Parathyroid adenoma (tissue), 2 donors: Measurements from ENCODE around the gene ROBO1.

ENCODE experiments used
- H2AFZ ChIP-seq: fragments of 300-600 bp; sonication (generic); one replicate; pipeline ENCODE4 v1.7.0; 2017; ENCODE audit warnings: antibody characterized with exemption, mild to moderate bottlenecking
- H3K27ac ChIP-seq: fragments of 300-600 bp; sonication (generic); one replicate; pipeline ENCODE4 v1.7.0; 2017
- H3K27me3 ChIP-seq: fragments of 300-600 bp; sonication (generic); one replicate; pipeline ENCODE4 v1.7.0; 2017; ENCODE audit warnings: low read length; ENCODE audit not compliant: control insufficient read depth, insufficient read depth
- H3K36me3 ChIP-seq: fragments of 300-600 bp; sonication (generic); one replicate; pipeline ENCODE4 v1.7.0; 2017; ENCODE audit warnings: low read length; ENCODE audit not compliant: control insufficient read depth, insufficient read depth
- H3K4me1 ChIP-seq: fragments of 300-600 bp; sonication (generic); one replicate; pipeline ENCODE4 v1.7.0; 2017; ENCODE audit warnings: control low read depth
- H3K4me2 ChIP-seq: fragments of 300-600 bp; sonication (generic); one replicate; pipeline ENCODE4 v1.7.0; 2017; ENCODE audit warnings: low read length
- H3K4me3 ChIP-seq: fragments of 300-600 bp; sonication (generic); one replicate; pipeline ENCODE4 v1.7.0; 2017; ENCODE audit warnings: low read depth, low read length
- H3K79me2 ChIP-seq: fragments of 300-600 bp; sonication (generic); one replicate; pipeline ENCODE4 v1.7.0; 2017; ENCODE audit warnings: control low read depth
- H3K9ac ChIP-seq: fragments of 300-600 bp; sonication (generic); one replicate; pipeline ENCODE4 v1.7.0; 2017; ENCODE audit warnings: mild to moderate bottlenecking
- H3K9me3 ChIP-seq: fragments of 300-600 bp; sonication (generic); one replicate; pipeline ENCODE4 v1.7.0; 2017; ENCODE audit warnings: low read length; ENCODE audit not compliant: control insufficient read depth
- CTCF ChIP-seq: fragments of 300-600 bp; sonication (generic); IDR thresholded peaks from one replicate; pipeline ENCODE4 v1.7.0; 2017; ENCODE audit warnings: antibody characterized with exemption, mild to moderate bottlenecking
- donor health status: primary hyperparathyroidism.

Gene ROBO1

GRCh38 chr3:78978037-78978436 is 789.8 kb downstream of the ROBO1 start:
- no peak overlapping the region for H3K27ac ChIP-seq
- no peak overlapping the region for H3K4me2 ChIP-seq
- H3K9ac ChIP-seq, result no peak overlapping the region
- no peaks in the 10 kb centered on the region for H3K27me3 ChIP-seq
- H3K9me3 ChIP-seq, result no peaks in the 10 kb centered on the region
- H3K79me2 ChIP-seq, result no peaks in the 10 kb centered on the region
- H3K36me3 ChIP-seq, result no peaks in the 10 kb centered on the region
- no peak for TF ChIP-seq CTCF
- H3K4me1 ChIP-seq, result no peaks in the 10 kb centered on the region
- no peak overlapping the region for H2AFZ ChIP-seq
- no peak overlapping the region for H3K4me3 ChIP-seq

- H3K27me3 ChIP-seq, result no peaks in the 10 kb centered on the region
- H3K36me3 ChIP-seq, result no peaks in the 10 kb centered on the region
- no peaks in the 10 kb centered on the region for H3K4me1 ChIP-seq
- no peak overlapping the region for H3K4me3 ChIP-seq
- H3K9me3 ChIP-seq, result no peaks in the 10 kb centered on the region
- no peak for TF ChIP-seq CTCF
- H3K9ac ChIP-seq, result no peak overlapping the region
- H3K27ac ChIP-seq, result no peak overlapping the region
- no peaks in the 10 kb centered on the region for H3K79me2 ChIP-seq
- H3K4me2 ChIP-seq, result no peak overlapping the region
- no peak overlapping the region for H2AFZ ChIP-seq
Observed at GRCh38 chr3:78977073-78977472, 790.7 kb downstream of the ROBO1 start.

- Histone ChIP-seq H3K27ac (no peak overlapping the region), H3K4me3 (no peak overlapping the region), H3K79me2 (no peaks in the 10 kb centered on the region), H3K9ac (no peak overlapping the region), H2AFZ (no peak overlapping the region), H3K9me3 (no peaks in the 10 kb centered on the region), H3K4me2 (no peak overlapping the region), H3K36me3 (no peaks in the 10 kb centered on the region), H3K4me1 (no peaks in the 10 kb centered on the region), H3K27me3 (no peaks in the 10 kb centered on the region)
- no peak for TF ChIP-seq CTCF
Observed at GRCh38 chr3:78976200-78976599, 791.6 kb downstream of the ROBO1 start.

GRCh38 chr3:78974181-78974790 is 793.5 kb downstream of the ROBO1 start:
- Histone ChIP-seq H3K4me2 (no peak overlapping the region), H3K27me3 (no peaks in the 10 kb centered on the region), H3K9ac (no peak overlapping the region), H3K4me1 (no peaks in the 10 kb centered on the region), H3K9me3 (no peaks in the 10 kb centered on the region), H3K36me3 (no peaks in the 10 kb centered on the region), H3K27ac (no peak overlapping the region), H3K4me3 (no peak overlapping the region), H3K79me2 (no peaks in the 10 kb centered on the region), H2AFZ (no peak overlapping the region)
- TF ChIP-seq CTCF, result no peak

- no peak overlapping the region for H2AFZ ChIP-seq
- H3K9ac ChIP-seq, result no peak overlapping the region
- no peaks in the 10 kb centered on the region for H3K9me3 ChIP-seq
- no peaks in the 10 kb centered on the region for H3K27me3 ChIP-seq
- H3K4me3 ChIP-seq, result no peak overlapping the region
- no peak for TF ChIP-seq CTCF
- no peaks in the 10 kb centered on the region for H3K36me3 ChIP-seq
- no peak overlapping the region for H3K27ac ChIP-seq
- no peaks in the 10 kb centered on the region for H3K79me2 ChIP-seq
- no peaks in the 10 kb centered on the region for H3K4me1 ChIP-seq
- no peak overlapping the region for H3K4me2 ChIP-seq
Observed at GRCh38 chr3:78972617-78973301, 795.0 kb downstream of the ROBO1 start.
